Measurements from ENCODE around the gene GTF2H1.

The GTF2H1 gene

DNA sequence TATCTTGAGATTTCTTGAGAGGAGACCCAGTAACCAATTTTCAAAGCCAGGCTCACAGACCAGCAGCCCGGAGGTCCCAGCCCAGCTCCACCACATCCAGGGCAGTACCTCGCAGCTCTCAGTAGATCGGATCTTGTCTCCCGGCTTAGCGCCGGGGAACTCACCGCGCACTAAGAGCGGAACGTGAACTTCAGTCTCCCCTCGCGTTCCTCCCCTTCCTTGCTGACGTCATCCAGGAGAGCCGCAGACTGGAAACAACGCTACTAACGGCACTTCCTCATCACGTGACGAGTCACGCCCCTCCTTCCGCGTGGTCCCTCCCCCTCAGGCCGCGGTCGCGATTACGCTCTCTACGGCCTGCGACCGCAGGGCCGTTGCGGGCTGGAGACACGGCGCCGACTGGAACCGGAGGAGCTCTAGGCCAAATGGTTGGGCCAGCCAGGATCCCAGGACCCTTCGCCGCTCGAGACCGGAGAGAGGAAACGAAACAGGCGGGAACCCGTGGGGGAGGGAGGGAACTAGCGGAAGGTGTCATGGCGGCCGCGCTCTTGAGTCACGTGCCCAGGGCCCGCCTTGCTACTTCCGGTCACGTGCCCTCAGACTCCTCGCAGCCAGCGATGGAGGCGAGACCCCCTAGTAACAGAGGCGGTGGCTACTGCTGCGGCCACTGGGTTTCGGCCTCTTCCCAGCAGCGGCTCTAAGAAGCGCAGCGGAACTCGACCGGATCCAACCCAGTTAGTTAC, at the start of gene GTF2H1, which contains the start of gene HPS5:
Gene GTF2H1, plus strand, starts transcription at position 599 of the 743 bp plus-strand sequence. CDS start 10,508 bp downstream, outside the sequence.
Gene HPS5, minus strand, starts transcription at position 172 of the 743 bp plus-strand sequence. CDS start 4,282 bp downstream, outside the sequence.
- peak; percentile 99 for FAIRE-seq
- peak; percentile 94 for DNase-seq (ENCODE audit: extremely low spot score, insufficient read length, low read depth)

DNA sequence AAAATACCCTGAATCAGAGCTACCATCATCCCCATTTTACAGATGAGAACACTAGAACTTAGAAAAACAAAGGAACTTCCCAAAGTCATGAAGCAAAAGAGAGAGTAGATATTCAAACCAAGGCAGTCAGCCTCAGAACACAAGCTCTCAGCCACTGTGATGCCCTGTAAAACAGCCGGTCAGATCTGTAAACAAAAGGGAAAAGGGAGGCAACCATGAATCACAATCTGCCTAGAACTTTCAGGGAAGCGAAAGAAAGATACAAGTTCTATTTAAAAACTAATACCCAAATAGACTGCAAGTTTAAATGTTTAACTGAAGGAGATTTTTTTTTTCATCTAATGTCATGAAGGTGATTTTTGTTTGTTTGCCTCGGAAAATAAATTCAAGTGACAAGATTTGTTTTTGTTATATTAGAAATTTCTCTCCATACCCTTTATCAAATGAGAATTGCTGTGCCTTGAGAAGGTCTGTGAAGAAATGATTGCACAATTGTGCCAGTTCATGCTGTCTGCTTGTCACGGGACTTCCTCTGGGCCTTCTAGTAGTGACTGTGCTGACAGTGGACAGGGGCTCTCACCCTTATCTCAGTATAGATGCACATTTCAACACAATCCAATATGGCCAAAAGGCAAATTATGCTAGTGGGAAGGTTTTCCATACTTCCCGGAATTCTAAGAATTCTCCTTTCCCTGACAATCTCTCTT, 44.6 kb upstream of the GTF2H1 start:
- FAIRE-seq (no peak), DNase-seq (ENCODE audit: extremely low spot score, insufficient read length, low read depth) (no peak)

DNA sequence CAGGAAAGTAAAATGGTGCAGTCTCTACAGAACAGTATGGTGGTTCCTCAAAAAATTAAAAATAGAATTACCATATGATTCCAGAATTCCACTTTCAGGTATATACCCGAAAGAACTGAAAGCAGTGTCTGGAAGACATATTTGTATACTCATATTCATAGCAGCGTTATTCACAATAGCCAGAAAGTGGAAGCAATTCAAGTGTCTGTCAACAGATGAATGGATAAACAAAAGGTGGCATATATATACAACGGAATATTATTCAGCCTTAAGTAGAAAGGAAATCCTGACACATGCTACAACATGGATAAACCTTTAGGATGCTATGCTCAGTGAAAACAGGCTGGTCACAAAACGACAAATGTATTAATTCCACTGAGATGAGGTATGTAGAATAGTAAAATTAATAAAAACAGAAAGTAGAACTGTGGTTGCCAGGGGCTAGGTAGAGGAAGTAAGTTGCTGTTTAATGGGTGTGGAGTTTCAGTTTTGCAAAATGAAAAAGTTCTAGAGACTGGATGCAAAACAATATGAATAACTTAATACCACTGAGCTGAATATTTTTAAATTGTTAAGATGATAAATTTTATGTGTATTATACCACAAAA, 41.8 kb upstream of the GTF2H1 start:
- DNase-seq (ENCODE audit: extremely low spot score, insufficient read length, low read depth) (no peak), FAIRE-seq (peak; percentile 83)

DNA sequence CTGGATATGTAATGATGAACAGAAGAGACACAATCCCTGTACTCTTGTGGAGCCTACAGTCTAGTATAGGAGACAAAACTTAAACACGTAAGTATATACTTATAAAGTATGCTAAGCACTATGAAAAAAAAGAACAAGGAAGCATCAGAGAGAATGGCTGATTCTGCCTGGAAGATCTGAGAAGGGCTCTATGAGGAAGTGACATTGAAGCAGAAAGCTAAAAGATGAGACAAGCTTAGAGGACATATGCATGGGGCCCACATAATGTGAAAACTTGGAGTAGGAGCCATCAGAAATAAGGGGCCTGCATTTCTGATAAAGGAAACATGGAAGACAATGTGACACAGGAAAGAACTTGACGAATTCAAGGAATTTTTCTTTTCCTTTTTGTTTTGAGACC, 39.7 kb upstream of the GTF2H1 start:
- FAIRE-seq (no peak), DNase-seq (ENCODE audit: extremely low spot score, insufficient read length, low read depth) (no peak)

DNA sequence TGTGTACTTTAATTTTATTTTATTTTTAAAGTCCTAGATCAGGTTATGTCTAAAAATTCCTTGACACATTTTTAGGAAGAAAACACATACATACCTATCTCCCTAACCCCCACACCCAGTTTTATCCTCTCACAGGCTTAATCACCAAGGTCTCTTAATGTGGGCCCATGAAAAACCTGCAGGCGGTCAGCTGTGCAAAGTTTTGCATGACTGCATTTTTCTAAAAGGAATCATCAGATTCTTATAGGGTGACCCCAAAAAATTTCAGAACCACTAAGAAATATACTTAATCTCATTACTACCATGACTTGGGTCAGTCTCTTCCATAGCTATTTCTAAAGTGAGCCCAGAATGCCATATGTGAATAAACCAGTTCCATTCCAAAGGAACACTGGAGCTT, 36.5 kb upstream of the GTF2H1 start:
- FAIRE-seq = no peak
- DNase-seq (ENCODE audit: extremely low spot score, insufficient read length, low read depth) = no peak

DNA sequence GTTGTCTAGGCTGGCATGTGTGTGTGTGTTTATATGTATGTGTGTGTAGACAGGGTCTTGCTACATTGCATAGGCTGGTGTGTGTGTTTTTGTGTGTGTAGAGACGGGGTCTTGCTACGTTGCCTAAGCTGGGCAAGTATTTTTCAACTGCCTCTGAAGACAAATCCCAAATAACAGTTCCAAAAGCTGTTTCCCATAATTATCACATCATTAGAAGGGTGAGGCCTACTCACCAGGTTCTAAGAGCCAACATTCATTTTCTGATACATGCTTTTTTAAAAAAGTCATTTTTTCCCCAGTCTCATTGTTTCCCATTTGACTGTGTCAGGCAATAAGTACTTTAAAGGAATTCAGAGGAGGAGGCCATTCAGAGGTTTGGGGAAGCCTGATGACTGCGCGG, 33.5 kb upstream of the GTF2H1 start:
- FAIRE-seq = no peak
- DNase-seq (ENCODE audit: extremely low spot score, insufficient read length, low read depth) = no peak

DNA sequence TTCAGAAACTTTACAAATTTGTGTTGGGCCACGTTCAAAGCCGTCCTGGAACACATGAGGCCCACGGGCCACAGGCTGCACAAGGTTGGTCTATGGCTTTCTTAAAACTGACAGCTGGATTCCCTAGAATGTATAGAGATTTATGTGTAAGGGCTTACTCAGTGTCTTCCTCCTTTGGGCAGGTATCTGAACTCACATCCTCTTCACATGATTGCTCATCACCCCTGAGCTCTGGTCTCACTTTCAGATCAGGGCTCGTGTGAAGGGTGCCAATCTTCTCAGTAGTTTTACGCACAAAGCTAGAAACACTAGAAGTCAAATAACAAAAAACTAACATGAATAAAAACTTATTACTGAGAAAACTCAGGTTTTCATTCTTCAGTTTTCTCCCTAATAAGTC, 27.5 kb upstream of the GTF2H1 start:
- FAIRE-seq (peak; percentile 59), DNase-seq (ENCODE audit: extremely low spot score, insufficient read length, low read depth) (no peak)

DNA sequence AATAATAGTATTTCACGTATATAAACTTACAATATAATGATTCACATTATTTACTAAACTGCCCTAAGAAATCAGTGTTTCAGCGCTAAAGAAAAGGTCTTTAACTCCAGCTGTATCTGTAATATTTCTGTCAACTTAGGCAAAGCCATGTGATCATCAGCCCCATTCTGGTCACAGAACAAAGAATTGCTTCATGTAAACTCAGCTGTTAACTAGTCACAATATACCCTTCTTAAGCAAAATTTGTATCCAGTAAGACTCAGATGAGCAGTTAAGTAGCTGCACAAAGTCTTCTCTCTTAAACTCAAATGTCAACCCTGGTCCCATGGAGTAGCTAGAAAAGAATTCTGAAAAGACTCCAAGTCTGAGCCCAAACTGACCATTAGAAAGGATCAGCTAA, 27.1 kb upstream of the GTF2H1 start:
- FAIRE-seq (no peak), DNase-seq (ENCODE audit: extremely low spot score, insufficient read length, low read depth) (no peak)

DNA sequence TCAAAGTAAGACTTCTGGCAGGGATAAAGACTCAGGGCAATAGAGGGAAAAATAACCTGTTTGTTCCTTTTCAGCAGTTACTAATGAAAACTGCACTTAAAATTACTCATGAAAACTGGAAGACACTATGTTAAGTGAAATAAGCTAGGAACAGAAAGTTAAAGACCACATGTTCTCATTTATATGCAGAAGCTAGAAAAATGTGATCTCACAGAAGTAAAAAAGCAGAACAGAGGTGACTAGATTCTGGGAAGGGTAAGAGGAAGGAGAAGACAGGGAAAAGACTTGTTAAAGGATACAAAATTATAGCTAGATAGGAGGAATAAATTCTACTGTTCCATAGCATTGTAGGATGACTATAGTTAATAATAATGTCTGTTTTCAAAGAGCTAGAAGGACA, 22.6 kb upstream of the GTF2H1 start:
- no peak for FAIRE-seq
- no peak for DNase-seq (ENCODE audit: extremely low spot score, insufficient read length, low read depth)

DNA sequence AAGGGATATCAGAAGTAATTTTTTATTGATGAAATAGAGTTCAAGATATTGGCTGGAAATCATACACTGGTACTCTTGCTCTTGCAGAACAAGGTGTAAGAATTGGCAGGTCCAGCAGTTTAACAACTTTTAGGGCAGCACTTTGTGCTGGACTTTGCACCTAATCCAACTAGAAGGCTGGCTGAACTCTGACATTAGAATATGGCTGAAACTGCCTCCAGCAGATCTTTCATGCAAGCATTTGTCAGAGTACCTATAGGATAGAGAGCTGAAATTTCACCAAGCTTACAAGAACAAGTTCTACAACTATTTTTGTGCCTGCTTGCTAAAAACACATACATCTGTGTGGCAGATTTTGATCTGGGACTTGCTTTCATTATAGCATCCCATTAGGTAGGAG, 17.6 kb upstream of the GTF2H1 start:
- no peak for DNase-seq (ENCODE audit: extremely low spot score, insufficient read length, low read depth)
- no peak for FAIRE-seq

DNA sequence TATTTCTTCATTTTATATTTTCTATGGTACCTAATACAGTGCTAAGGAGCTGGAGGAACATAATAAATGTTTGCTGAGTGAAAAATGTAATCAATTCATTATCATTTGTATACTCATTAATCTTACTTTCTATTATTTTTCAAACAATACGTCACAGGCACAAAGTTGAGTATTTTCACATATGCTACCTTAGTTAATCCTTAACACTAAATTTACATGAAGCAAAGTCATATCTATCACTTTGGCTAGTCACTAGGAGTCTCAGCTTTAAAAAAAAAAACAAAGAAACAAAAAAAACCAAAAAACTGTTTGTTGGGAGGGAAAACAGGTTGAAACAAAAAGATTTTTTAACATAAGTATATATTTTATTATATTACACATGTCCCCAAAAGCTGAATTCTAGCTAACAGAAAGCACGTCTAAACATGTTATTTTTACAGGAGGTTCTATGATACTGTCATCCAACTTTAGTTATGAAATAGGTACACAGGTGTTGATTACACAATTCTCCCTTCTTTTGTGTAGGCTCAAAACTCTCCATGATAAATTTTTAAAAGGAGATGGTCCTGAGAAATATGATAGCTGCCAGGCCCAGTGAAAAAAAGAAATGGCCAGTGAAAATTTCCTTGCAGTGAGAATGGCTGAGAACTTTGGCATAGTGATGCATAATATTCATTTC, 14.8 kb upstream of the GTF2H1 start:
- no peak for FAIRE-seq
- DNase-seq (ENCODE audit: extremely low spot score, insufficient read length, low read depth) = no peak

DNA sequence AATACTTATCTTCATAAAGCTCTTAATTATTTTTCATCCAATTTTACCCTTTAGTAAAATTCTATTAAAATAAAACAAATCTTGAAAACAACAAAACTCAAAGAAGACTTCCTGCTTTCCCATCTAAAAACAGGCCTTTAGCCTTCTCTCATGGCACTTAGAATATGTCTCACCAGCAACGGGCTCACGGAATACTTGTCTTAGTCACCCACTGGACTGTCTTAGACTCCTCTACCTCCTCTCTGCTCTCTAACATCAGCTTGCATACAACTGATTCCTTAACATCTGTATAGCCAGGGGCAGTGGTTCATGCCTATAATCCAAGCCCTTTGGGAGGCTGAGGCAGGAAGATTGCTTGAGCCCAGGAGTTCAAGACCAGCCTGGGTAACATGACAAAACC, 14.1 kb upstream of the GTF2H1 start:
- no peak for DNase-seq (ENCODE audit: extremely low spot score, insufficient read length, low read depth)
- no peak for FAIRE-seq

DNA sequence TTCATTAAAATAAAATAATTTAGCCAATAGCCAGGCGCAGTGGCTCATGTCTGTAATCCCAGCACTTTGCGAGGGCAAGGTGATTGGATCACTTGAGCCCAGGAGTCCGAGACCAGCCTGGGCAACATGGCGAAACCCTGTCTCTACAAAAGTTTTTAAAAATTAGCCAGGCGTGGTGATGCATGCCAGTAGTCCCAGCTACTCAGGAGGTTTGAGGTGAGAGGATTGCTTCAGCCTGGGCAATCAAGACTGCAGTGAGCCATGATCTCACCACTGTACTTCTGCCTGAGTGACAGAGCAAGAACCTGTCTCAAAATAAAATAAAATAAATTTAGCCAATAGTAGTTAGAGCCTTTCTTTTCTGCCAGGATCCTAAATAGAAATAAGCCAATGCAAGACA, 12.7 kb upstream of the GTF2H1 start:
- no peak for DNase-seq (ENCODE audit: extremely low spot score, insufficient read length, low read depth)
- no peak for FAIRE-seq

DNA sequence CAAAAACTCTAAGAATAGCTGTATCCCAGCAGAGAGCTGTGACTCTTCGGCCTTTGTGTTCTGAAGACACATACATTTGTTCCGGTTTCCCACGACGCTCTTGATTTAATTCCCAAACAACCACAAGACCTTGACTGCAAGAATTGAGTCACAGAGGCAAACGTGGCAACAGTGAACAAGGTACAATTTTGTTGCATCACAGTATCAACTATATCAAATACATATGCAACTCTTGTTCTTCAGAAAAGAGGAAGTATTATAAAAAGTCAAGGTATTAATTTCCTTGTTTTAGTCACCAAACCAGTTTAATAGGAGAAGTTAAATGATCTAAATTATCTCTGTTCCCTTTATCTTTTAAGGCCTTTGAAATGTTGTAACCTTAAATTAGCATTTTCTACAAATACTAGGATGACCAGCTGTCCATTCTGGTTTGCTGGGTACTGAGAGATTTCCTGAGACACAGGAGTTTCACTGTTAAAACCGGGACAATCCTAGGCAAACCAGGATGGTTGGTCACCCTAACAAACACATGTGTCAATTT, 11.5 kb upstream of the GTF2H1 start:
- DNase-seq (ENCODE audit: extremely low spot score, insufficient read length, low read depth) = peak; percentile 14

DNA sequence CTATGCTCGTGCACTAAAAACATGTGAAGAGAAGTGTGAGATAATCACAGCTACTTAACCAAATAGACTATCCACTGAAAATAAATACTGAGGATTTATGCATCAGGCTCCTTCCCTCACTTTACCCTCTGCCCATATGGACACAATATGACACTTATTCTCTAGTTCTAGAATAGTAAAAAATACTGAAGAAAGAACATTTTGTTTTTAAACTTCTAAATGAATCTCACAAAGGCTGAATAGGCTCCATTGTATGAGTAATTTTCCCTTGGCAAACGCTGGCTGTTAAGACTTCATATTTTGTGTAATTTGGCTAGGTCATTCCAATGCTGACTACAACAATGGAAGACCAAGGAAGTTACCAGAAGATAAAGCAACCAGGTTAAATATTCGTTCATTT, 10.4 kb upstream of the GTF2H1 start:
- FAIRE-seq (no peak), DNase-seq (ENCODE audit: extremely low spot score, insufficient read length, low read depth) (no peak)

More for the DNA sequence above, 11.5 kb upstream of the GTF2H1 start:
- FAIRE-seq = peak; percentile 46

DNA sequence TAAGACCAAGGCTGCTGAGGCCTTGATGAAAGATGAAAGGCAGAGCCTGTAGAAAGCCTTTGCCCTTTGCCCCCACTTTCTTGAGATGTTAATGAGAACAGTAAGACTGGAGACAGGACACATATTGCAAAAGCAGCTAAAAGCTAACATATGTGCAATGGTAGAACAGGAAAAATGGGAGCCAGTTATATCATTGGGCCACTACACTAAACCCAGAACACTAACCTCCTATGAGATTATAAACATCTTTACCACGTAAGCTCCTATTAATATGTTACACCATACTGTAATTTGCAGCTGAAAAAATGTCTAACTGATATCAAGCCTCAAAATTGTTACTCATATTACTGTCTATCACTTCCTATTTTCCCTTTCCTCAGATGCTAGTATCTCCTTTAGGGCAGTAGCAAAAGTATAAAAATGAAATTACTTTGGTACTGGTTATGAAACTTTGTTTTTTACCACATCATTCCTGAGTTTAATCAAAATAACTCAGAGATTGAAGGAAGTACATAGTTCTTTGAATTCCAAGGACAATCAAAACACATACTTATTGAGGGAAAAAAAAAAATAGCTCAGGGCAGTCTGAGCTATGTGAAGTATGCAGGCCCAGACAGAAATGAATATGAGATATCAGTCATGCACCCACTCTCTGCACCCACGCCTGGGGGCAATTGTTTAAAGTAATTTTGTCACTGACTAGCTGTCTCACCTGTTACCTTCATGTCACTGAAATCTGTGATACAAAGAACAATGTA, 9.5 kb upstream of the GTF2H1 start:
- DNase-seq (ENCODE audit: extremely low spot score, insufficient read length, low read depth) = no peak
- no peak for FAIRE-seq

DNA sequence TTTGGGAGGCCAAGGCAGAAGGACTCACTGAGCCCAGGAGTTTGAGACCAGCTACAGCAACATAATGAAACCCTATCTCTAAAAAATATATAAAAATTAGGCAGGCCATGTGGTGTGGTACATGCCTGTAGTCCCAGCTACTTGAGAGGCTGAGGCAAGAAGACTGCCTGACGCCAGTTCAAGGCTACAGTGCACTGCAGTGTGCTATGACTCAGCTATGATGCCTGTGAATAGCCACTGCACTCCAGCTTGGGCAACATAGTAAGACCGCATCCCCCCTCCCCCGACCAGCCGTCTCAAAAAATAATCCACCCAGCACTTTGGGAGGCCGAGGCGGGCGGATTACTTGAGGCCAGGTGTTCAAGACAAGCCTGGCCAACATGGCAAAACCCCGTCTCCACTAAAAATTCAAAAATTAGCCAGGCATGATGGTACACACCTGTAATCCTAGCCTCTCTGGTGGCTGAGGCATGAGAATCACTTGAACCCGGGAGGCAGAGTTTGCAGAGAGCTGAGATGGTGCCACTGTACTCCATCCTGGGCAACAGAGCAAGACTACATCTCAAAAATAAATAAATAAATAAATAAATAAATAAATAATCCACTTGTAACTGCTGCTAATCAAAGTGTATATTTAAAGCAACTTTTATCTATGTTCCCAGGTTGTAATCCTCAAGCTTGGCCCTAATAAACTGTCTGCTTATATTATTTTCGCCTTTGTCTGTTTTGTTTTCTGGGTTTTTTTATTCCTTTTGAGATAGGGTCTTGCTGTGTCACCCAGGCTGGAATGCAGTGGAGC, 8.2 kb upstream of the GTF2H1 start:
- FAIRE-seq (no peak), DNase-seq (ENCODE audit: extremely low spot score, insufficient read length, low read depth) (no peak)

DNA sequence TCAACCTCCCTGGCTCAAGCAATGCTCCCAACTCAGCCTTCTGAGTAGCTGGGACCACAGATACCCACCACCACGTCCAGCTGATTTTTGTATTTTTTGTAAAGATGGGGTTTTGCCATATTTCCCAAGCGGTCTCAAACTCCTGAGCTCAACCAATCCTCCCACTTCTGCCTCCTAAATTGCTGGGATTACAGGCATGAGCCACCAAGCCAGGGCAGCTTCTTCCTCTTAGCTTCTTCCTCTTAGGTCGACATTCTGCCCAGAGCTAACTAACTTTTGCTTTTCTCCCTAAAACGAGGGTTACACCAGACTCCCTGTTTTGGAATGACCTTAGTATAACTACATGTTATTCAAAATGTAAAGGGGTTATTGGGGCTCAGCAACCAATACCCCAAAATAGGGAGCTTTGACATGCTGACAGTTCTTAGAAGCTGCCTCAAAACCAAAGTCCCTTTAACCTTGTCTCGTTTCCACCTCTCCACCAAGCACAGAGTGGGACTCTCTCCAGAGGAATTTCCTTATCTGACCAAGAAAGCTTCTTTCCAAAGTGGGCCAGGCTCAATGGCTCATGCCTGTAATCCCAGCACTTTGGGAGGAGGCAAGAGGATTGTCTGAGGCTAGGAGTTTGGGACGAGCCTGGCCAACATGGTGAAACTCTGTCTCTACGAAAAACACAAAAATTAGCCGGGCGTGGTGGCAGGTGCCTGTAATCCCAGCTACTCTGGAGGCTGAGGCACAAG, 7.4 kb upstream of the GTF2H1 start:
- DNase-seq (ENCODE audit: extremely low spot score, insufficient read length, low read depth) = no peak
- no peak for FAIRE-seq
